ENCODE measurements around the gene WDFY3.

DNA sequence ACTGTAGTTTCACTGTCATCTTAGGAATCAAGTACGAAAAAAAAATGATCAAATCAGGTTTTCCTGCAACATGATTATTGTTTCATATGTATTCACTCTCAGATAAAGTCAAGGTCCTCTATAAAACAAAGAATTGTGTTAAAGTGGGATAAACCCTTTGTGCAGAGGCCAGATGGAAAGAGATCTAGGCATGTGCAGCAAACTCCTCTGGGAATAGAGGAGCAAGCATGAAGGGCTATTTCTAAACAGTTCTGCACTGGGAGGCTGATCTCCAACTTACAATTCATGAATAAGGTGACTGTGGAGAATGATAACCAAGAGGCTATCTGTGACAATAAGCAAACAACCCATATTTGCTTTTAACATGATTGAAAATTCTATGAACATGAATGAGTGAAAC is 2.4 kb upstream of the WDFY3 start:
- TF ChIP-seq, protein P1, sequence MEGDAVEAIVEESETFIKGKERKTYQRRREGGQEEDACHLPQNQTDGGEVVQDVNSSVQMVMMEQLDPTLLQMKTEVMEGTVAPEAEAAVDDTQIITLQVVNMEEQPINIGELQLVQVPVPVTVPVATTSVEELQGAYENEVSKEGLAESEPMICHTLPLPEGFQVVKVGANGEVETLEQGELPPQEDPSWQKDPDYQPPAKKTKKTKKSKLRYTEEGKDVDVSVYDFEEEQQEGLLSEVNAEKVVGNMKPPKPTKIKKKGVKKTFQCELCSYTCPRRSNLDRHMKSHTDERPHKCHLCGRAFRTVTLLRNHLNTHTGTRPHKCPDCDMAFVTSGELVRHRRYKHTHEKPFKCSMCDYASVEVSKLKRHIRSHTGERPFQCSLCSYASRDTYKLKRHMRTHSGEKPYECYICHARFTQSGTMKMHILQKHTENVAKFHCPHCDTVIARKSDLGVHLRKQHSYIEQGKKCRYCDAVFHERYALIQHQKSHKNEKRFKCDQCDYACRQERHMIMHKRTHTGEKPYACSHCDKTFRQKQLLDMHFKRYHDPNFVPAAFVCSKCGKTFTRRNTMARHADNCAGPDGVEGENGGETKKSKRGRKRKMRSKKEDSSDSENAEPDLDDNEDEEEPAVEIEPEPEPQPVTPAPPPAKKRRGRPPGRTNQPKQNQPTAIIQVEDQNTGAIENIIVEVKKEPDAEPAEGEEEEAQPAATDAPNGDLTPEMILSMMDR (IDR thresholded peaks at IDR 0.05), result no peak
- TF ChIP-seq POLR2A (IDR thresholded peaks at IDR 0.05), result no peak

All from Peyer's patch (tissue), 4 donors.